ENCODE results near the gene SKA3.
"Not testable (repeated sequence)": the region's sequence is repeated elsewhere in the genome, so short reads cannot be mapped to it uniquely, and the experiment has no call there.

SKA3 gene

GRCh38 chr13:21176215-21176981, at the start of gene SKA3, which contains the start of gene MRPL57:
Gene SKA3 (minus strand): TSS chr13:21176552. CDS start chr13:21176477, 75 bp downstream.
Gene MRPL57 (plus strand): TSS chr13:21176658. CDS start chr13:21176917, 259 bp downstream.
- H3K27me3 Mint-ChIP-seq, result no peaks in the 10 kb centered on the region
- H3K4me1 Mint-ChIP-seq (ENCODE audit: low read depth), result peaks cover 25% of the 10 kb centered on the region
- peak within 1 kb of the TSS; percentile 98 for H3K4me3 Mint-ChIP-seq
- peak within 1 kb of the TSS; percentile 98 for H3K27ac Mint-ChIP-seq
- H3K36me3 Mint-ChIP-seq (ENCODE audit: low read depth), result peaks cover 28% of the 10 kb centered on the region
- H3K9me3 Mint-ChIP-seq, result no peaks in the 10 kb centered on the region

GRCh38 chr13:21225082-21225481, 48.7 kb upstream of the SKA3 start:
- H3K4me1 Mint-ChIP-seq (ENCODE audit: low read depth), result no peaks in the 10 kb centered on the region
- no peaks in the 10 kb centered on the region for H3K36me3 Mint-ChIP-seq (ENCODE audit: low read depth)
- H3K27me3 Mint-ChIP-seq, result peaks cover 5% of the 10 kb centered on the region
- H3K9me3 Mint-ChIP-seq, result peaks cover 9% of the 10 kb centered on the region
- H3K4me3 Mint-ChIP-seq, result no peak overlapping the region
- no peak overlapping the region for H3K27ac Mint-ChIP-seq

GRCh38 chr13:21221268-21221667, 44.9 kb upstream of the SKA3 start:
- H3K27me3 Mint-ChIP-seq, result peaks cover 5% of the 10 kb centered on the region
- no peaks in the 10 kb centered on the region for H3K36me3 Mint-ChIP-seq (ENCODE audit: low read depth)
- peaks cover 18% of the 10 kb centered on the region for H3K4me1 Mint-ChIP-seq (ENCODE audit: low read depth)
- H3K9me3 Mint-ChIP-seq, result peaks cover 9% of the 10 kb centered on the region
- H3K27ac Mint-ChIP-seq, result no peak overlapping the region
- H3K4me3 Mint-ChIP-seq, result no peak overlapping the region

GRCh38 chr13:21219716-21220115, 43.4 kb upstream of the SKA3 start:
- not testable (repeated sequence) for H3K4me3 Mint-ChIP-seq; H3K9me3 Mint-ChIP-seq; H3K27ac Mint-ChIP-seq; H3K36me3 Mint-ChIP-seq (ENCODE audit: low read depth); H3K27me3 Mint-ChIP-seq
- peaks cover 18% of the 10 kb centered on the region for H3K4me1 Mint-ChIP-seq (ENCODE audit: low read depth)

- Mint-ChIP-seq H3K27me3 (peaks cover 8% of the 10 kb centered on the region), H3K9me3 (peaks cover 9% of the 10 kb centered on the region), H3K4me3 (no peak overlapping the region), H3K27ac (no peak overlapping the region), H3K4me1 (ENCODE audit: low read depth) (peaks cover 18% of the 10 kb centered on the region), H3K36me3 (ENCODE audit: low read depth) (no peaks in the 10 kb centered on the region)
Observed at GRCh38 chr13:21219036-21219381, 42.7 kb upstream of the SKA3 start.

- Mint-ChIP-seq H3K4me1 (ENCODE audit: low read depth) (peaks cover 18% of the 10 kb centered on the region), H3K4me3 (no peak overlapping the region), H3K36me3 (ENCODE audit: low read depth) (no peaks in the 10 kb centered on the region), H3K9me3 (peaks cover 9% of the 10 kb centered on the region), H3K27ac (no peak overlapping the region), H3K27me3 (peaks cover 11% of the 10 kb centered on the region)
Observed at GRCh38 chr13:21218351-21219035, 42.1 kb upstream of the SKA3 start.

GRCh38 chr13:21216332-21216731, 40.0 kb upstream of the SKA3 start:
- no peak overlapping the region for H3K4me3 Mint-ChIP-seq
- no peak overlapping the region for H3K27ac Mint-ChIP-seq
- H3K4me1 Mint-ChIP-seq (ENCODE audit: low read depth), result peaks cover 18% of the 10 kb centered on the region
- peaks cover 5% of the 10 kb centered on the region for H3K36me3 Mint-ChIP-seq (ENCODE audit: low read depth)
- H3K9me3 Mint-ChIP-seq, result peaks cover 18% of the 10 kb centered on the region
- H3K27me3 Mint-ChIP-seq, result peaks cover 24% of the 10 kb centered on the region

- not testable (repeated sequence) for H3K36me3 Mint-ChIP-seq (ENCODE audit: low read depth)
- H3K9me3 Mint-ChIP-seq, result peaks cover 14% of the 10 kb centered on the region
Observed at GRCh38 chr13:21215419-21215818, 39.1 kb upstream of the SKA3 start.

GRCh38 chr13:21212138-21212775, 35.9 kb upstream of the SKA3 start:
- H3K36me3 Mint-ChIP-seq (ENCODE audit: low read depth), result peaks cover 5% of the 10 kb centered on the region
- no peak overlapping the region for H3K4me3 Mint-ChIP-seq
- H3K27ac Mint-ChIP-seq, result no peak overlapping the region
- H3K9me3 Mint-ChIP-seq, result peaks cover 14% of the 10 kb centered on the region
- peaks cover 24% of the 10 kb centered on the region for H3K27me3 Mint-ChIP-seq
- no peaks in the 10 kb centered on the region for H3K4me1 Mint-ChIP-seq (ENCODE audit: low read depth)

More at GRCh38 chr13:21215419-21215818, 39.1 kb upstream of the SKA3 start:
- H3K4me3 Mint-ChIP-seq, H3K27ac Mint-ChIP-seq: not testable (repeated sequence)
- H3K4me1 Mint-ChIP-seq (ENCODE audit: low read depth), result peaks cover 18% of the 10 kb centered on the region
- H3K27me3 Mint-ChIP-seq, result peaks cover 24% of the 10 kb centered on the region

- Mint-ChIP-seq H3K36me3 (ENCODE audit: low read depth) (peaks cover 5% of the 10 kb centered on the region), H3K27ac (no peak overlapping the region), H3K4me3 (no peak overlapping the region), H3K9me3 (peaks cover 14% of the 10 kb centered on the region), H3K27me3 (peaks cover 19% of the 10 kb centered on the region), H3K4me1 (ENCODE audit: low read depth) (no peaks in the 10 kb centered on the region)
Observed at GRCh38 chr13:21208652-21209154, 32.4 kb upstream of the SKA3 start.

- Mint-ChIP-seq H3K27ac (no peak overlapping the region), H3K4me1 (ENCODE audit: low read depth) (no peaks in the 10 kb centered on the region), H3K9me3 (peaks cover 11% of the 10 kb centered on the region), H3K36me3 (ENCODE audit: low read depth) (no peaks in the 10 kb centered on the region), H3K27me3 (peaks cover 3% of the 10 kb centered on the region), H3K4me3 (no peak overlapping the region)
Observed at GRCh38 chr13:21202767-21203531, 26.6 kb upstream of the SKA3 start.

GRCh38 chr13:21201456-21202190, 25.3 kb upstream of the SKA3 start:
- not testable (repeated sequence) for H3K27ac Mint-ChIP-seq; H3K27me3 Mint-ChIP-seq; H3K4me3 Mint-ChIP-seq; H3K36me3 Mint-ChIP-seq (ENCODE audit: low read depth); H3K4me1 Mint-ChIP-seq (ENCODE audit: low read depth)
- H3K9me3 Mint-ChIP-seq, result peaks cover 11% of the 10 kb centered on the region

- peaks cover 11% of the 10 kb centered on the region for H3K9me3 Mint-ChIP-seq
- H3K27me3 Mint-ChIP-seq; H3K4me3 Mint-ChIP-seq; H3K4me1 Mint-ChIP-seq (ENCODE audit: low read depth); H3K27ac Mint-ChIP-seq; H3K36me3 Mint-ChIP-seq (ENCODE audit: low read depth): not testable (repeated sequence)
Observed at GRCh38 chr13:21198391-21198790, 22.0 kb upstream of the SKA3 start.

- not testable (repeated sequence) for H3K4me1 Mint-ChIP-seq (ENCODE audit: low read depth); H3K27me3 Mint-ChIP-seq; H3K4me3 Mint-ChIP-seq; H3K36me3 Mint-ChIP-seq (ENCODE audit: low read depth); H3K27ac Mint-ChIP-seq
- H3K9me3 Mint-ChIP-seq, result peaks cover 11% of the 10 kb centered on the region
Observed at GRCh38 chr13:21197606-21198225, 21.4 kb upstream of the SKA3 start.
